GM19043 (cell line): ENCODE results near the gene DOK7.
"Not testable (repeated sequence)": the region's sequence is repeated elsewhere in the genome, so short reads cannot be mapped to it uniquely, and the experiment has no call there.

Experiments used
- ATAC-seq: cut with Tn5 transposase; IDR thresholded peaks from one replicate; pipeline ENCODE4 v1.9.1; 2021; ENCODE audit warnings: low read depth; ENCODE audit not compliant: unreplicated experiment

DOK7 gene

DNA sequence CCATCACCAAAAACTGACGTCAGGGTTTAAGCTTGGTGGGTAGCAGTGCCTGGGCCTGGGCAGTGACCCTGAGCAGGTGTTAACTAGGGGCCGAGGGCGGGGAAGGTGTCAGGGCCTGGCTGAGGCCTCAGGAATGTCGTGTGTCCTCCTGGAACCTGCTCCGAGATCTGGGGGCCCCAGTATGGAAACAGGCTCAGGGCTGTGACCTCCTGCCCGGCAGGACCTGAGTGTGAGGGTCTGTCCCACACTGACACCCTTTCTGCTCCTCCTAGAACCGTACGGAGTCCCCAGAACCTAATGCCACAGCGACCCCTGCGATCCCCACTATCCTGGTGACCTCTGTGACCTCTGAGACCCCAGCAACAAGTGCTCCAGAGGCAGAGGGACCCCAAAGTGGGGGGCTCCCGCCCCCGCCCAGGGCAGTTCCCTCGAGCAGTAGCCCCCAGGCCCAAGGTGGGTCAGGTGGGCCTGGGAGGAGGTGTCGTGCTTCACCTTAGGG is 20.6 kb upstream of the DOK7 start:
- ATAC-seq: no peak

DNA sequence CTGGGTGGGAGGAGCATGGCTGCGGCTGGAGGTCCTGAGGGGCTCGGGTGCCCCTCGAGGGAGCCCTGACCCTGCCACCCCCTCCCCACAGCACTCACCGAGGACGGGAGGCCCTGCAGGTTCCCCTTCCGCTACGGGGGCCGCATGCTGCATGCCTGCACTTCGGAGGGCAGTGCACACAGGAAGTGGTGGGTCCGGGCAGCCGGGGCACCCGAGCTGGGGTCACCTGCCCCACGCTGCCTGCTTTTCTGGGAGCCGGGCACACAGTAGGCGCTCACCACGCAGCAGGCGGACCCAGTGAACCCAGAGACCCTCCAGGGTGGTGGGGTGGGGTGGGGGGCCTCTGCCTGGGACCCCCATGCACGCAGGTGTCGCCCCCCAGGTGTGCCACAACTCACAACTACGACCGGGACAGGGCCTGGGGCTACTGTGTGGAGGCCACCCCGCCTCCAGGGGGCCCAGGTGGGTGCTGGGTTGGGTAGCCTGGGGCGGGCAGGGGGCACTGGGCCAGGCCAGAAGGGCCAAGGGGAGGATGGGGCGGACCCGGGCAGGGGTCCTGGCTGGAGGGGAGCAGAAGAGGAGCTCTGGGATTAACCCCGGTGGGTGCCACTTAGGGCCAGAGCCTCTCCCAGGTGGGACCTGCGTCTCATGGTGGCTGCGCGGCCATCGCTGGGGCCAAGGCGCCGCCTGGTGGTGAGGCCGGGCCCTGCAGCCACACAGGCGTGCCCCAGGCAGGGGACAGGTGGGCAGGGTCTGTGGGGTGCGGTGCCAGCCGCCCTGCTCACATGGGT is 20.0 kb upstream of the DOK7 start:
- no peak for ATAC-seq

GRCh38 chr4:3443750-3444309 is 19.3 kb upstream of the DOK7 start:
- ATAC-seq: no peak

- no peak for ATAC-seq
Observed at GRCh38 chr4:3444351-3445110, 18.6 kb upstream of the DOK7 start.

- no peak for ATAC-seq
Observed at GRCh38 chr4:3445111-3445820, 17.8 kb upstream of the DOK7 start.

- no peak for ATAC-seq
Observed at GRCh38 chr4:3445829-3446545, 17.1 kb upstream of the DOK7 start.

GRCh38 chr4:3446631-3447320 is 16.3 kb upstream of the DOK7 start:
- ATAC-seq: no peak

DNA sequence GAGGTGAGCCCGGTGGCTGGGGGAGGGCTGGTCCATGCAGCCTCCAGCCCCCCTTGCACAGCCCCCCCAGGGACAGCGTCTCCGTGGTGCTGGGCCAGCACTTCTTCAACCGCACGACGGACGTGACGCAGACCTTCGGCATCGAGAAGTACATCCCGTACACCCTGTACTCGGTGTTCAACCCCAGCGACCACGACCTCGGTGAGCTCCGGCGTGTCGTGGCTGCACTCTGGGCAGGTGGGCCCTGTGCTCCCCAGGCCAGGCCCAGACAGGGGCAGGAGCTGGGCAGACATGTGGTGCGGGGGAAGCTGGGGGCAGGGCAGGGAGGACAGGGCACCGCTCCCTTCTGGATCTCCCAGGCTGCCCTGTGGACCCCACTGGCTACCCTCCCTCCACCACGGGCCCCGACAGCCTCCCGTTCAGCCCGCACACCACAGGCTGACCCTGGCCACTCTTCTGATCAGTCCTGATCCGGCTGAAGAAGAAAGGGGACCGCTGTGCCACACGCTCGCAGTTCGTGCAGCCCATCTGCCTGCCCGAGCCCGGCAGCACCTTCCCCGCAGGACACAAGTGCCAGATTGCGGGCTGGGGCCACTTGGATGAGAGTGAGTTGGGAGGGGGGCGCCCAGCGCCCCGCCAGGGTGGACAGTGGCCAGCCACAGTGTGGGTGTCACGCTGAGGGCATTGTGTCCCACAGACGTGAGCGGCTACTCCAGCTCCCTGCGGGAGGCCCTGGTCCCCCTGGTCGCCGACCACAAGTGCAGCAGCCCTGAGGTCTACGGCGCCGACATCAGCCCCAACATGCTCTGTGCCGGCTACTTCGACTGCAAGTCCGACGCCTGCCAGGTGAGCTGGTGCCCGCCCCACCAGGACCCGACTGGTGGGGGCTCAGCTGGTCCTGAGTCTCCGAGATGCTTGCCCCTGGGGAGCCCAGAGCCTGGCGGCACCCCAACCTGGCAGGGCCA is 15.4 kb upstream of the DOK7 start:
- ATAC-seq: no peak

DNA sequence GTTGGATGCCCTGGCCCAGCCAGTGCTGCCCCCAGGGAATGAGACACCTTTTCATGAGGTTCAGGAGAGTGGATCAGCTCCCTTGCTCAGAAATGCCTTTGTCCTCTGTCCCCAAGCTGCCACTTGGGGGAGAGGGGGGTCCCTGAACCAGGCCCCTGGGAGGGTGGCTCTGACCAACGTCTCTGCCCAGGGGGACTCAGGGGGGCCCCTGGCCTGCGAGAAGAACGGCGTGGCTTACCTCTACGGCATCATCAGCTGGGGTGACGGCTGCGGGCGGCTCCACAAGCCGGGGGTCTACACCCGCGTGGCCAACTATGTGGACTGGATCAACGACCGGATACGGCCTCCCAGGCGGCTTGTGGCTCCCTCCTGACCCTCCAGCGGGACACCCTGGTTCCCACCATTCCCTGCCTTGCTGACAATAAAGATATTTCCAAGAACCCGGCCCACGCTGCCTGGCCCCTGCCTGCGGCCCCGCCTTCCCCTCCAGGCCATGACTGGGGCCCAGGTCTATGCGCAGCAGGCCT is 14.0 kb upstream of the DOK7 start:
- ATAC-seq: no peak

GRCh38 chr4:3449574-3450534 is 13.3 kb upstream of the DOK7 start:
- ATAC-seq: no peak

DNA sequence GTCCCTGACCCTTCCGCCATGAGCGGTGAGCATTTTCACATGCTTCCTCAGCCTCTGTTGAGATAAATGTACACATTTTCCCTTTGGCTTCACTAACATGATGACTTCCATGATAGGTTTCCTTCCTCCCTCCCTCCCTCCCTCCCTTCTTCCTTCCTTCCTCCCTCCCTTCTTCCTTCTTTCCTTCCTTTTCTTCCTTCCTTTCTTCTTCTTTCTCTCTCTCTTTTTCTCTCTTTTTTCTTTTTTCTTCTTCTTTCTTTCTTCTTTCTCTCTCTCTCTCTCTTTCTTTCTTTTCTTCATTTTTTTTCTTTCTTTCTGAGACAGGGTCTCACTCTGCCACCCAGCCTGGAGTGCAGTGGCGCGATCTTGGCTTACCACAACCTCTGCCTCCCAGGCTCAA is 12.5 kb upstream of the DOK7 start:
- ATAC-seq: no peak

- no peak for ATAC-seq
Observed at GRCh38 chr4:3451956-3452355, 11.2 kb upstream of the DOK7 start.

DNA sequence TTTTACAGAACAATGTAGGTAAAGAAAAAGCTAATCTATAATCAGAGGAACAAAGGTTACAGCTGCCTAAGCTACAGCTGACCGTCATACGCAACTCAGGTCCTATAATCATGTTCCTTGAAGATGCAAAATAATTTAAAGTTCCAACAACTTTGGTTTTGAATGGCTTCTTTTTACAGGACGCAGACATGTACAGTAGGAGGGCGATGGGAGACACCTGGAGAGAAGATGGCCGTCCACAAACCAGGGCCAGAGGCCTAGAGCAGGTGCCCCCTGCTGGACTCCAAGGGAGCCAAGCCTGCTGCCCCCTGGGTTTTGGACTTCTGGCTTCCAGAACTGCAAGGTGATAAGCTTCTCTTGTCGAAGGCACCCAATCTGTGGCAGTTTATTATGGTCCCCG is 10.7 kb upstream of the DOK7 start:
- ATAC-seq: no peak

GRCh38 chr4:3455596-3455995 is 7.5 kb upstream of the DOK7 start:
- ATAC-seq: not testable (repeated sequence)

DNA sequence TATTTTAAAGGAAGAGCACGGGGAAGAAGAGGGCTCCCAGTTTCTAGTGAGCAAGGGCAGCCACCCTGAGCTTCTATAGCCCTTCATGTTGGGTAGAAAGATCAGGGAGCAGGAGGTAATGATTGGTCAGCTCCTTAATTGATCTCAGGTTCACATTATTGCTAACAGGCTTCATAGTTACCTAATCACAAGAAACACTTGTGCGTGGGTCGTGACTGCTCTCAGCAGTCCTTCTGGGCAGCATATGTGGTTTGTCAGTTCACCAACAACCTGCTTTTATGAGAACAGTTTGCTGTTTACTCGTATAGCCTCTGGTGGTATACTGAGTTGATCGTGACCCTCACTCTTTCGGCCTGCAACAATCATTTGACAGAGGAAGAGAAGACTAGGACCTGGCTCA is 4.7 kb upstream of the DOK7 start:
- no peak for ATAC-seq

GRCh38 chr4:3459156-3459555 is 4.0 kb upstream of the DOK7 start:
- ATAC-seq: not testable (repeated sequence)

DNA sequence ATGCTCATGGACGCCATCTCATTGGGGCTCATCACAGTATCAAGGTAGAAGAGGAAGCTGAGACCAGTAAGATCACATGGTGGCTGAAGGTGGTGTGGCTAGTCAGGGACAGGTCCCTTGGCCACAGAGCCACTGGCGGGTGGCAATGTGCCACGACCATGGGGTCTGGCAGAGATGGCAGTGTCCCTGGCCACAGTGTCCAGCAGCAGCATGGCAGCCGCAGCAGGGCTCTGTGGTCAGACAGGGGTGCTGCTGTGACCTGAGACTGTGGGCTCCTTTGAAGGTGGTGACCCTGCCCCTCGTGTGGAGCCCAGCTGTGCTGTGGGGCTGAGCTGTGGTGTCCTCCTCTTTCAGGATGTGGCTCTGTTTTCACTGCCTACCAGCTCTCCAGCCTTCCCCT is 2.2 kb upstream of the DOK7 start:
- no peak for ATAC-seq
